CD4-positive, alpha-beta T cell (primary cell): ENCODE results near the gene PCDH17. TPM values are rescaled to one million over a fixed set of nuclear protein-coding genes. Genes with fewer than 3 reads are reported as not detected.

Source experiments
- ATAC-seq: fragments of 200-7000 bp; cut with Tn5 transposase; one replicate; pipeline ENCODE4 v1.10.0; 2022; ENCODE audit warnings: mild to moderate bottlenecking; ENCODE audit not compliant: poor library complexity
- CTCF ChIA-PET: fragments of 350-600 bp; sonication (Branson Sonifier 250); formaldehyde crosslinking; loops from one replicate; lab custom pipeline; 2021; ENCODE audit warnings: antibody characterized with exemption, inconsistent platforms; lab: Charles Lee
- POLR2A ChIA-PET: fragments of 350-600 bp; sonication (Branson Sonifier 250); formaldehyde crosslinking; loops from one replicate; lab custom pipeline; 2021; ENCODE audit warnings: antibody characterized with exemption, inconsistent platforms; lab: Charles Lee
- DNase-seq, 14 experiments: peaks; one replicate each; pipeline ENCODE4 v3.0.0-alpha.2; 2013 to 2020; ENCODE audit warnings: mixed read lengths in 2 of 14
- H3K27ac ChIP-seq, 2 donors: one replicate each; pipeline versions ENCODE4 v1.5.1 to v1.7.0; 2013; ENCODE audit warnings: low read length in 2 of 2, low read depth in 1 of 2, mild to moderate bottlenecking in 1 of 2
- H3K27me3 ChIP-seq, 2 experiments: 1 replicate in 1 of 2; 2 replicates in 1 of 2; pipeline versions ENCODE4 v1.6.1 to v1.7.0; 2013; ENCODE audit warnings: low read length in 2 of 2, control low read depth in 1 of 2, mild to moderate bottlenecking in 1 of 2, moderate library complexity in 1 of 2; ENCODE audit not compliant: insufficient read depth in 2 of 2, control insufficient read depth in 1 of 2
- H3K36me3 ChIP-seq: one replicate; pipeline ENCODE4 v1.6.1; 2013; ENCODE audit warnings: low read length, control low read depth; ENCODE audit not compliant: insufficient read depth
- H3K4me1 ChIP-seq: one replicate; pipeline ENCODE4 v1.6.1; 2013; ENCODE audit warnings: low read length, control low read depth; ENCODE audit not compliant: insufficient read depth
- H3K4me3 ChIP-seq: one replicate; pipeline ENCODE4 v1.5.1; 2013; ENCODE audit warnings: mild to moderate bottlenecking, low read length, moderate library complexity
- H3K9me3 ChIP-seq, 2 experiments: 1 replicate in 1 of 2; 2 replicates in 1 of 2; pipeline versions ENCODE4 v1.6.1 to v1.7.0; 2013; ENCODE audit warnings: low read length in 2 of 2, mild to moderate bottlenecking in 2 of 2, control low read depth in 1 of 2, moderate library complexity in 1 of 2; ENCODE audit not compliant: control insufficient read depth in 1 of 2, insufficient read depth in 1 of 2
- H3K27ac Mint-ChIP-seq: one replicate; pipeline ENCODE4 v1.8.0; 2020; ENCODE audit warnings: mixed read lengths
- H3K27me3 Mint-ChIP-seq: one replicate; pipeline ENCODE4 v1.8.0; 2021; ENCODE audit warnings: mixed read lengths
- H3K36me3 Mint-ChIP-seq: one replicate; pipeline ENCODE4 v1.8.0; 2021; ENCODE audit warnings: low read depth, mixed read lengths
- H3K4me1 Mint-ChIP-seq: one replicate; pipeline ENCODE4 v1.8.0; 2021; ENCODE audit warnings: low read depth, mixed read lengths
- H3K4me3 Mint-ChIP-seq: one replicate; pipeline ENCODE4 v1.8.0; 2020; ENCODE audit warnings: mild to moderate bottlenecking, mixed read lengths
- H3K9me3 Mint-ChIP-seq: one replicate; pipeline ENCODE4 v1.8.0; 2020; ENCODE audit warnings: mixed read lengths
- CTCF ChIP-seq: fragments of 200-600 bp; IDR thresholded peaks from one replicate; pipeline ENCODE4 v1.8.0; 2022; ENCODE audit warnings: antibody characterized with exemption, mild to moderate bottlenecking
- intact Hi-C, 2 experiments: fragments of 100-400 bp; cut with DNase I in 1 of 2; cut with micrococcal nuclease in 1 of 2; formaldehyde crosslinking; loops; one replicate each; pipeline versions ENCODE4 v1.15.1 to v1.9.0; 2023 to 2025; cut with DNase I, micrococcal nuclease
- total RNA-seq, 174 experiments: library from RNA in 2 of 174; stranded (reverse) in 2 of 174; gene quantifications; one replicate each; pipeline ENCODE4 v1.2.3 and lab custom pipeline; 2021 to 2026

The PCDH17 gene
- total RNA-seq, 2 experiments from 2014 or later: 0.05 TPM; not detected in 1

DNA sequence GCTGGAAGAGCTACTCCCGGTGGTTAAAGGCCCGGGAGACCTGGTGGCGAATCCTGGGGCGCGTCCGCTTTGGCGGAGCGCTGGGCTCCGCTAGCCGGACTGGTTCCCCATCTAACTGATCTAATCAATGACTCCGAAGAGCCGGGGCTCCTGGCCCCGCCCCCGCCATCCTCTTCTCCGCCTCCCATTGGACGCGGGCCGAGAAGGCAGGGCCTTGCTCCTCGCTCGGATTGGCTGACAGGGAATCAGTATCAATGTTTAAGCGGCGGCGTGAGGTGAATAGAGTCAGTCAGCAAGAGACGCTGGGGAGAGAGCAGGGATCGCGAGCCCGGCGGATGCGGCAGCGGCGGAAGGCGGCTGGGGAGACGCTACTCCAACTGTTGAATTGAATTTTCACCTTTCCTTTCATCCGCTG lies 1.7 kb upstream of the PCDH17 start:
- ChIA-PET POLR2A (no interaction called here), CTCF (no interaction called here)
- intact Hi-C loops: no loop called here
- Histone ChIP-seq H3K27me3 (peaks cover 48 to 60% of the 10 kb centered on the region in 2 experiments), H3K9me3 (peaks cover 0 to 47% of the 10 kb centered on the region in 2 experiments), H3K27ac (no peak overlapping the region), H3K4me3 (peak overlapping the region; percentile 44), H3K36me3 (no peaks in the 10 kb centered on the region), H3K4me1 (peaks cover 47% of the 10 kb centered on the region)
- Mint-ChIP-seq H3K27me3 (peaks cover 71% of the 10 kb centered on the region), H3K27ac (no peak overlapping the region), H3K4me1 (peaks cover 45% of the 10 kb centered on the region), H3K9me3 (no peaks in the 10 kb centered on the region), H3K36me3 (no peaks in the 10 kb centered on the region), H3K4me3 (peak overlapping the region; percentile 80)
- no peak for TF ChIP-seq CTCF
- DNase-seq: peak in 7 of 14 experiments; percentile 28 to 71 (median 46)
- peak; percentile 55 for ATAC-seq

GRCh38 chr13:57630661-57631595 lies 616 bp upstream of the PCDH17 start:
- peaks cover 47% of the 10 kb centered on the region for H3K4me1 ChIP-seq
- Mint-ChIP-seq H3K27ac (no peak overlapping the region), H3K36me3 (no peaks in the 10 kb centered on the region), H3K4me3 (peak overlapping the region; percentile 83), H3K4me1 (peaks cover 45% of the 10 kb centered on the region), H3K9me3 (no peaks in the 10 kb centered on the region), H3K27me3 (peaks cover 74% of the 10 kb centered on the region)
- ChIA-PET CTCF (no interaction called here), POLR2A (no interaction called here)
- intact Hi-C loops: no loop called here
- no peaks in the 10 kb centered on the region for H3K36me3 ChIP-seq
- DNase-seq (peak in 2 of 14 experiments; percentile 1 to 13), ATAC-seq (no peak)
- TF ChIP-seq CTCF: no peak
- H3K9me3 ChIP-seq: peaks cover 0 to 48% of the 10 kb centered on the region in 2 experiments
- H3K27me3 ChIP-seq: peaks cover 48 to 60% of the 10 kb centered on the region in 2 experiments
- H3K27ac ChIP-seq: no peak overlapping the region
- peak overlapping the region; percentile 44 for H3K4me3 ChIP-seq

- Histone ChIP-seq H3K9me3 (peaks cover 0 to 48% of the 10 kb centered on the region in 2 experiments), H3K4me1 (peaks cover 47% of the 10 kb centered on the region), H3K36me3 (no peaks in the 10 kb centered on the region), H3K4me3 (peak overlapping the region; percentile 44), H3K27me3 (peaks cover 48 to 60% of the 10 kb centered on the region in 2 experiments), H3K27ac (no peak overlapping the region)
- no peaks in the 10 kb centered on the region for H3K36me3 Mint-ChIP-seq
- TF ChIP-seq CTCF: no peak
- H3K4me1 Mint-ChIP-seq: peaks cover 45% of the 10 kb centered on the region
- H3K27me3 Mint-ChIP-seq: peaks cover 82% of the 10 kb centered on the region
- DNase-seq: peak in 2 of 14 experiments; percentile 1 to 10
- peak overlapping the region; percentile 83 for H3K4me3 Mint-ChIP-seq
- CTCF ChIA-PET: no interaction called here
- ATAC-seq: no peak
- no peak overlapping the region for H3K27ac Mint-ChIP-seq
- POLR2A ChIA-PET: no interaction called here
- intact Hi-C loops: no loop called here
- no peaks in the 10 kb centered on the region for H3K9me3 Mint-ChIP-seq
Measured at GRCh38 chr13:57632276-57633140, 964 bp downstream of the PCDH17 start.
